A549 (cell line): ENCODE data around the gene EDN3. TPM values are rescaled to one million over a fixed set of nuclear protein-coding genes. Genes with fewer than 3 reads are reported as not detected.

Experiments
- ATAC-seq, 2 experiments: fragments of 200-7000 bp in 1 of 2; fragments of >200 bp in 1 of 2; cut with Nextera tagmentation in 1 of 2; cut with Tn5 transposase in 1 of 2; 3 replicates each; pipeline versions ENCODE4 v1.8.0 to v1.9.1; 2018 to 2020; ENCODE audit warnings: mild to moderate bottlenecking in 1 of 2, moderate library complexity in 1 of 2
- CTCF ChIA-PET: fragments of 300-600 bp; sonication (Branson Sonifier 250); formaldehyde crosslinking; extraction: SDS; loops from one replicate; lab custom pipeline; 2021; ENCODE audit warnings: antibody characterized with exemption, inconsistent platforms; lab: Yijun Ruan, JAX
- POLR2A ChIA-PET: fragments of 350-600 bp; formaldehyde crosslinking; extraction: SDS; loops from one replicate; lab custom pipeline; 2021; ENCODE audit warnings: antibody characterized with exemption, inconsistent platforms; lab: Yijun Ruan, JAX
- DNase-seq, 2 experiments: peaks; one replicate each; pipeline versions ENCODE4 v3.0.0 to v3.0.0-alpha.2; 2011 to 2016; ENCODE audit warnings: low read depth in 1 of 2, low spot score in 1 of 2
- FAIRE-seq: peaks from 2 replicates; lab custom pipeline; 2011; peaks lifted over from hg19 to GRCh38; lab: Jason Lieb, UNC
- H3K27ac ChIP-seq, 2 experiments: fragments of >200 bp; sonication (Bioruptor Twin); formaldehyde crosslinking; 3 replicates each; pipeline ENCODE4 v1.5.1; 2016 to 2017
- H3K4me1 ChIP-seq: fragments of >200 bp; sonication (Bioruptor Twin); formaldehyde crosslinking; 3 replicates; pipeline ENCODE4 v1.6.1; 2016
- H3K4me2 ChIP-seq: fragments of >200 bp; sonication (Bioruptor Twin); formaldehyde crosslinking; 3 replicates; pipeline ENCODE4 v1.6.1; 2016
- H3K4me3 ChIP-seq: fragments of >200 bp; sonication (Bioruptor Twin); formaldehyde crosslinking; 3 replicates; pipeline ENCODE4 v1.5.1; 2016
- H3K9me3 ChIP-seq: fragments of >200 bp; sonication (Bioruptor Twin); formaldehyde crosslinking; 3 replicates; pipeline ENCODE4 v1.6.1; 2016
- CBX2 ChIP-seq: fragments of 200-600 bp; sonication (generic); IDR thresholded peaks from 2 replicates; pipeline ENCODE4 v1.6.1; 2016; ENCODE audit warnings: low read depth, mild to moderate bottlenecking, borderline replicate concordance
- CBX8 ChIP-seq: fragments of 200-600 bp; sonication (generic); IDR thresholded peaks from 2 replicates; pipeline ENCODE4 v1.6.1; 2016
- CHD2 ChIP-seq: fragments of 150-350 bp; IDR thresholded peaks from 2 replicates; pipeline ENCODE4 v1.6.1; 2014; ENCODE audit warnings: low read length; ENCODE audit not compliant: partially characterized antibody
- EHMT2 ChIP-seq: fragments of 200-600 bp; sonication (generic); IDR thresholded peaks from 2 replicates; pipeline ENCODE4 v1.6.1; 2016; ENCODE audit warnings: antibody characterized with exemption, low read depth, mild to moderate bottlenecking, moderate library complexity
- FOXS1 ChIP-seq: fragments of 250-450 bp; sonication (Bioruptor Pico); IDR thresholded peaks from 2 replicates; pipeline ENCODE4 v1.5.0; 2020; ENCODE audit warnings: mild to moderate bottlenecking, moderate library complexity
- HEYL ChIP-seq: fragments of 250-450 bp; sonication (Bioruptor Pico); IDR thresholded peaks from 2 replicates; pipeline ENCODE4 v1.8.0; 2021; ENCODE audit warnings: mild to moderate bottlenecking, moderate library complexity
- HOXA7 ChIP-seq: fragments of 250-450 bp; sonication (Bioruptor Pico); IDR thresholded peaks from 2 replicates; pipeline ENCODE4 v1.5.0; 2020; ENCODE audit warnings: mild to moderate bottlenecking, moderate library complexity
- JUN ChIP-seq, 2 experiments: fragments of >200 bp; sonication (Bioruptor Twin); formaldehyde crosslinking; IDR thresholded peaks; 2 replicates in 1 of 2; 3 replicates in 1 of 2; pipeline ENCODE4 v1.6.1; 2016 to 2017
- KDM1A ChIP-seq: fragments of 200-600 bp; sonication (generic); IDR thresholded peaks from 2 replicates; pipeline ENCODE4 v1.6.1; 2016; ENCODE audit warnings: low read depth, mild to moderate bottlenecking
- NFE2L2 ChIP-seq: fragments of 150-350 bp; conservative IDR thresholded peaks from 2 replicates; pipeline ENCODE4 v1.6.1; 2014; ENCODE audit warnings: low read length
- PHF8 ChIP-seq: fragments of 200-600 bp; sonication (generic); IDR thresholded peaks from 2 replicates; pipeline ENCODE4 v1.6.1; 2016; ENCODE audit warnings: low read depth, mild to moderate bottlenecking, antibody characterized with exemption, moderate library complexity, borderline replicate concordance
- POLR2A ChIP-seq: IDR thresholded peaks from 2 replicates; pipeline ENCODE4 v1.6.1; 2012; ENCODE audit warnings: mild to moderate bottlenecking, low read length
- RFX5 ChIP-seq: fragments of 450-650 bp; IDR thresholded peaks from 2 replicates; pipeline ENCODE4 v1.7.1; 2014; ENCODE audit warnings: antibody characterized with exemption, mild to moderate bottlenecking, moderate library complexity
- TFCP2L1 ChIP-seq: fragments of 250-450 bp; sonication (Bioruptor Pico); IDR thresholded peaks from 2 replicates; pipeline ENCODE4 v1.5.0; 2021; ENCODE audit warnings: mild to moderate bottlenecking
- ZC3H11A ChIP-seq: fragments of 450-650 bp; IDR thresholded peaks from 2 replicates; pipeline ENCODE4 v1.6.1; 2014; ENCODE audit warnings: antibody characterized with exemption, mild to moderate bottlenecking
- ZNF302 ChIP-seq: fragments of 250-450 bp; sonication (Bioruptor Pico); IDR thresholded peaks from 2 replicates; pipeline ENCODE4 v1.9.0; 2021; ENCODE audit warnings: inconsistent platforms, mild to moderate bottlenecking, moderate library complexity
- ZSCAN20 ChIP-seq: fragments of 250-450 bp; sonication (Bioruptor Pico); IDR thresholded peaks from 2 replicates; pipeline ENCODE4 v1.8.0; 2022; ENCODE audit warnings: mild to moderate bottlenecking, moderate library complexity
- WGBS: methylation state at CpG from one replicate; pipeline ENCODE4 v1.1.6; 2017; ENCODE audit errors: missing lambda C conversion rate; 5-methylcytosine and 5-hydroxymethylcytosine counted together
- polyA plus RNA-seq, 4 experiments: library from polyadenylated mRNA; depleted of rRNA in 3 of 4; stranded (reverse); fragments of >200 nt; fragmentation: RNase III in 1 of 4; extraction: RNeasy Plus Mini Kit Qiagen cat#74134 plus additional on column Dnase treatment in 1 of 4; gene quantifications; 2 replicates in 3 of 4; 3 replicates in 1 of 4; pipeline ENCODE4 v1.2.3, GENCODE V29; 2011 to 2017
- TF ChIP-seq, protein P1 (sequence below): fragments of >200 bp; sonication (Bioruptor Twin); formaldehyde crosslinking; IDR thresholded peaks from 3 replicates; pipeline ENCODE4 v1.6.1; 2016
- TF ChIP-seq, protein P2 (sequence below): fragments of >200 bp; sonication (Bioruptor Twin); formaldehyde crosslinking; IDR thresholded peaks from 2 replicates; pipeline ENCODE4 v1.6.1; 2016
- TF ChIP-seq, protein P3 (sequence below): fragments of 150-350 bp; IDR thresholded peaks from 2 replicates; pipeline ENCODE4 v1.6.1; 2014; ENCODE audit warnings: low read depth, mild to moderate bottlenecking, low read length
- TF ChIP-seq, protein P4 (sequence below): fragments of 200-600 bp; sonication (generic); IDR thresholded peaks from 2 replicates; pipeline ENCODE4 v1.6.1; 2016; ENCODE audit warnings: antibody characterized with exemption, mild to moderate bottlenecking, moderate library complexity

EDN3 gene
- polyA plus RNA-seq, 2 of the 4 experiments (the other 2 are of a cell fraction), result 0.13 to 0.54 TPM

DNA sequence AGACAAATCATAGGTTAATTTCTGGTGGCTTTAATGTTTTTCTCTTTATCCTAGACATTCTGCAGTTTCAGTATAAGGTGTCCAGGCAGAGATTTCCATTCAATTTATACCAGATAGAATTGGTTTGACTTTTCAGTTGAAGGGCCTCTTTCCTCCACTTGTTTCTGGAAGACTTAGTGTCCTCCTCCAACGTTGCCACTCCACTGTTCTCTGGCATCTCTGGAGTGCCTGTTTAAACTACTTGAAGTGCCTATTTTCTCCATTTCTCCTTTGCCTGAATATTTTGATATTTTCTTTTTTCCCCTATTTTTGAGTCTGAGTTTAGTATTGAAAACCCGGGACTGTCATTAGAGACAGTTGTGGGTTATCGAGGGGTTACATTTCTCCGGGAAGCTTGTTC, 27.7 kb downstream of the EDN3 start (continued):
- no peak for TF ChIP-seq POLR2A
- TF ChIP-seq JUN (IDR thresholded peaks at IDR 0.05), result no peak
- no peak for TF ChIP-seq HEYL (CRISPR knock-in tag)
- TF ChIP-seq EHMT2, result no peak
- TF ChIP-seq ZNF302 (CRISPR knock-in tag), result no peak
- TF ChIP-seq, protein P1, sequence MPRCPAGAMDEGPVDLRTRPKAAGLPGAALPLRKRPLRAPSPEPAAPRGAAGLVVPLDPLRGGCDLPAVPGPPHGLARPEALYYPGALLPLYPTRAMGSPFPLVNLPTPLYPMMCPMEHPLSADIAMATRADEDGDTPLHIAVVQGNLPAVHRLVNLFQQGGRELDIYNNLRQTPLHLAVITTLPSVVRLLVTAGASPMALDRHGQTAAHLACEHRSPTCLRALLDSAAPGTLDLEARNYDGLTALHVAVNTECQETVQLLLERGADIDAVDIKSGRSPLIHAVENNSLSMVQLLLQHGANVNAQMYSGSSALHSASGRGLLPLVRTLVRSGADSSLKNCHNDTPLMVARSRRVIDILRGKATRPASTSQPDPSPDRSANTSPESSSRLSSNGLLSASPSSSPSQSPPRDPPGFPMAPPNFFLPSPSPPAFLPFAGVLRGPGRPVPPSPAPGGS, result no peak

DNA sequence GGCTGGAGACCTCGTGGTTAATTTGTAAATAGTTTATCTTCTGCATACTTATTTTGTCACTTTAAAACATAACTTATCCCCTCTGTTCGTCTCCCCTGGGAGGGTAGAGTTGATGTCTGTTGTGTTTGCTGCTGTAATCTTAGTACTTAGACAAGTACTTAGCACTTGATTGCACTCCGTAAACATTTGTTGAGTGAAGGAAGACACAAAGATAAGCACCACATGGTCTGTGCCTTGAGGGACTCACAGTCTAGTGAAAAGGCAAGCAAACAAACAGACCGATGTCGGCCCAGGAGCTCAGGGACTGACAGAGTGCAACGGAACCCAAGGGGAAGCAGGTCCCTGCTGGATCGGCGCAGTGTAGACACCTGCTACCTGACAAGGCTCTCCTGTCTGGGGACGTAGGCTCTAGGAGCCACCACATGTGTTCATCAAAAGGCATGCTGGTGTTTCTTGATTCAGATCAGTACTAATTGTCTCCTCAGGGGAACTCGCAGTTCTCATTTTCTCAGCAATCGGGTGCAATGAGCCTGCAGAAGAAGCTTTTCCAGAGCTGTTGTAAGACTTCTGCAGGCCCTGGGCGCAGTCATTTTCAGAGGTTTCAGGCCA, 31.4 kb downstream of the EDN3 start:
- no peak overlapping the region for H3K4me3 ChIP-seq
- CTCF ChIA-PET, result interaction anchor here (0.6 kb wide), 1 partner anchor 237 kb away, joined by 3 read pairs; no protein-coding TSS in a partner anchor
- POLR2A ChIA-PET, result no interaction called here
- TF ChIP-seq CHD2 (no peak), KDM1A (no peak), FOXS1 (CRISPR knock-in tag) (no peak), RFX5 (no peak)
- TF ChIP-seq, protein P2, sequence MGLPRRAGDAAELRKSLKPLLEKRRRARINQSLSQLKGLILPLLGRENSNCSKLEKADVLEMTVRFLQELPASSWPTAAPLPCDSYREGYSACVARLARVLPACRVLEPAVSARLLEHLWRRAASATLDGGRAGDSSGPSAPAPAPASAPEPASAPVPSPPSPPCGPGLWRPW, result no peak
- H3K9me3 ChIP-seq, result no peaks in the 10 kb centered on the region
- 74% methylated on average over 12 of the region's 12 CpGs for WGBS
- FAIRE-seq (no peak), DNase-seq (no peak), ATAC-seq (no peak)
- no peak overlapping the region for H3K27ac ChIP-seq
- H3K4me2 ChIP-seq, result no peak overlapping the region
- H3K4me1 ChIP-seq, result no peaks in the 10 kb centered on the region

DNA sequence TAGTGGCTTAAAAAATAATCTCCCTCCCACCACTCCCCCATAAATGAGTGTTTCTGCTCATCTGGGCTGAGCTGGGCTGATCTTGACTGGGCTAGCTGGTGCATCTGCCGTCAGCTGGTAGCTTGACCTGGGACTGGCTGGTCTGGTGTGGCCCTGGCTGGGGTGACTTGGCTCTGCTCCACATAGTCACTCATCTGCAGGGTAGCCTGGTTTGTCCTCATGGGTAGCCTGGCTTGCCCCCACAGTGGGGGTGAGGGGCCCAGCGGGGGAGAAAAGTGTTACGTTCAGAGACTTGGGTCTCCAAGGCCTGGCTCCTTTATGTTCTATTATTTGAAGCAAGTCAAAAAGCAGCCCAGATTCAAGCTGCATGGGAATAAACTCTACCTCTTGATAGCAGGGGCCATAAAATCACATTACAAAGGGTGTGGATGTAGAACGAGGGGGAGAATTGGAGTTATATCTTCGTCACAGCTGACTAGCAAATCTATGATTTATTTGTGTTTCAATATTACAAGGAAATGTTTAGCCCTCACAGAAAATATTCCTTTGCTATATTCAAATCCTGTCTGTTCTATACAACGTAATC, 32.9 kb downstream of the EDN3 start:
- DNase-seq, result no peak
- Histone ChIP-seq H3K4me1 (no peaks in the 10 kb centered on the region), H3K27ac (no peak overlapping the region), H3K9me3 (no peaks in the 10 kb centered on the region), H3K4me3 (no peak overlapping the region), H3K4me2 (no peak overlapping the region)
- 76% methylated on average over 6 of the region's 6 CpGs for WGBS
- no peak for TF ChIP-seq CBX8
- no peak for TF ChIP-seq KDM1A
- TF ChIP-seq CBX2, result no peak
- no peak for TF ChIP-seq ZSCAN20 (CRISPR knock-in tag)
- TF ChIP-seq, protein P3, sequence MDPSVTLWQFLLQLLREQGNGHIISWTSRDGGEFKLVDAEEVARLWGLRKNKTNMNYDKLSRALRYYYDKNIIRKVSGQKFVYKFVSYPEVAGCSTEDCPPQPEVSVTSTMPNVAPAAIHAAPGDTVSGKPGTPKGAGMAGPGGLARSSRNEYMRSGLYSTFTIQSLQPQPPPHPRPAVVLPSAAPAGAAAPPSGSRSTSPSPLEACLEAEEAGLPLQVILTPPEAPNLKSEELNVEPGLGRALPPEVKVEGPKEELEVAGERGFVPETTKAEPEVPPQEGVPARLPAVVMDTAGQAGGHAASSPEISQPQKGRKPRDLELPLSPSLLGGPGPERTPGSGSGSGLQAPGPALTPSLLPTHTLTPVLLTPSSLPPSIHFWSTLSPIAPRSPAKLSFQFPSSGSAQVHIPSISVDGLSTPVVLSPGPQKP, result no peak
- no peak for TF ChIP-seq ZC3H11A
- TF ChIP-seq PHF8, result no peak
- TF ChIP-seq NFE2L2, result no peak
- TF ChIP-seq TFCP2L1 (CRISPR knock-in tag), result no peak
- no peak for TF ChIP-seq EHMT2
- TF ChIP-seq HOXA7 (CRISPR knock-in tag), result no peak
- ChIA-PET CTCF (interaction anchor here (1.6 to 1.8 kb wide), 2 partner anchors 8 to 245 kb away, joined by 4 read pairs; no protein-coding TSS in a partner anchor), POLR2A (no interaction called here)
- ATAC-seq, result no peak
- FAIRE-seq, result no peak

DNA sequence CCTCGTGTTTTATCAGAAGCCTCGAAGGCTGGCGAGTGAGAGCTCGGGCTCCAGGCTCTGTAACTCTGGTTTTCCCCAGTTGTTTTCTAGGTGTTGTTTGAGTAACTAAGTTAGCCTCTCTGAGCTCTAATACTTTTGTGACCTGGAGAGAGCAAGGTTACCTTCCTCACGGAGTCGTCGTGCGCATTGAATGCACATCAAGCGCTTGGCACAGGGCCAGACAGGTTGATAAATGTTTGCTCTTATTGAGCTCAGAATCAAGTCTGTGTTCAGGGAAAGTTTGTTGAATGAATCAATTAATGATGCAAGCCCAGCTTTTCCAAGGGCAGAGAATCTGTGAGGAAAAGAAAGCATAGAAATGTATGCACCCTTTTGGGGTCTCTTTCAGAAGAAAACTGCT, 33.5 kb downstream of the EDN3 start:
- no peak for ATAC-seq
- H3K4me1 ChIP-seq, result no peaks in the 10 kb centered on the region
- TF ChIP-seq, protein P4, sequence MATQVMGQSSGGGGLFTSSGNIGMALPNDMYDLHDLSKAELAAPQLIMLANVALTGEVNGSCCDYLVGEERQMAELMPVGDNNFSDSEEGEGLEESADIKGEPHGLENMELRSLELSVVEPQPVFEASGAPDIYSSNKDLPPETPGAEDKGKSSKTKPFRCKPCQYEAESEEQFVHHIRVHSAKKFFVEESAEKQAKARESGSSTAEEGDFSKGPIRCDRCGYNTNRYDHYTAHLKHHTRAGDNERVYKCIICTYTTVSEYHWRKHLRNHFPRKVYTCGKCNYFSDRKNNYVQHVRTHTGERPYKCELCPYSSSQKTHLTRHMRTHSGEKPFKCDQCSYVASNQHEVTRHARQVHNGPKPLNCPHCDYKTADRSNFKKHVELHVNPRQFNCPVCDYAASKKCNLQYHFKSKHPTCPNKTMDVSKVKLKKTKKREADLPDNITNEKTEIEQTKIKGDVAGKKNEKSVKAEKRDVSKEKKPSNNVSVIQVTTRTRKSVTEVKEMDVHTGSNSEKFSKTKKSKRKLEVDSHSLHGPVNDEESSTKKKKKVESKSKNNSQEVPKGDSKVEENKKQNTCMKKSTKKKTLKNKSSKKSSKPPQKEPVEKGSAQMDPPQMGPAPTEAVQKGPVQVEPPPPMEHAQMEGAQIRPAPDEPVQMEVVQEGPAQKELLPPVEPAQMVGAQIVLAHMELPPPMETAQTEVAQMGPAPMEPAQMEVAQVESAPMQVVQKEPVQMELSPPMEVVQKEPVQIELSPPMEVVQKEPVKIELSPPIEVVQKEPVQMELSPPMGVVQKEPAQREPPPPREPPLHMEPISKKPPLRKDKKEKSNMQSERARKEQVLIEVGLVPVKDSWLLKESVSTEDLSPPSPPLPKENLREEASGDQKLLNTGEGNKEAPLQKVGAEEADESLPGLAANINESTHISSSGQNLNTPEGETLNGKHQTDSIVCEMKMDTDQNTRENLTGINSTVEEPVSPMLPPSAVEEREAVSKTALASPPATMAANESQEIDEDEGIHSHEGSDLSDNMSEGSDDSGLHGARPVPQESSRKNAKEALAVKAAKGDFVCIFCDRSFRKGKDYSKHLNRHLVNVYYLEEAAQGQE, result no peak
- TF ChIP-seq, all 56 proteins: peak for 0
- FAIRE-seq (no peak), DNase-seq (no peak)
- Histone ChIP-seq H3K4me3 (no peak overlapping the region), H3K27ac (no peak overlapping the region), H3K4me2 (no peak overlapping the region), H3K9me3 (no peaks in the 10 kb centered on the region)
- WGBS, result 89% methylated on average over 9 of the region's 9 CpGs
- ChIA-PET CTCF (interaction anchor here (0.8 to 1.8 kb wide), 3 partner anchors 9 to 246 kb away, joined by 3 to 4 read pairs (median 4); no protein-coding TSS in a partner anchor), POLR2A (no interaction called here)
